GM12878 (cell line): ENCODE results near the gene ERBB3. TPM values are rescaled to one million over a fixed set of nuclear protein-coding genes. Genes with fewer than 3 reads are reported as not detected.

Experiments used
- ATAC-seq: fragments of 200-7000 bp; cut with Tn5 transposase; 3 replicates; pipeline ENCODE4 v1.9.1; 2020; ENCODE audit warnings: mild to moderate bottlenecking, moderate library complexity
- BruUV-seq: library from RNA; stranded (reverse); fragments of 400-500 nt; replicated peaks from 2 replicates; lab custom pipeline; 2021; lab: Mats Ljungman, UMichigan
- CTCF ChIA-PET: fragments of 300-600 bp; sonication (Branson Sonifier 250); formaldehyde crosslinking; extraction: SDS; loops from one replicate; lab custom pipeline; 2021; ENCODE audit warnings: inconsistent platforms; lab: Yijun Ruan, JAX
- POLR2A ChIA-PET: fragments of 350-600 bp; formaldehyde crosslinking; extraction: SDS; loops from one replicate; lab custom pipeline; 2021; ENCODE audit warnings: inconsistent platforms; lab: Charles Lee
- RAD21 ChIA-PET: fragments of 300-600 bp; sonication (Branson Sonifier 250); formaldehyde crosslinking; loops from one replicate; lab custom pipeline; 2023; ENCODE audit warnings: antibody characterized with exemption; ENCODE audit not compliant: unreplicated experiment; lab: Charles Lee
- SMC1A ChIA-PET: fragments of 300-600 bp; sonication (Branson Sonifier 250); formaldehyde crosslinking; loops from one replicate; lab custom pipeline; 2023; ENCODE audit not compliant: unreplicated experiment, uncharacterized antibody; lab: Charles Lee
- DNase-seq: peaks from one replicate; pipeline ENCODE4 v3.0.0-alpha.2; 2011; ENCODE audit warnings: low read depth, low spot score
- FAIRE-seq: peaks from 3 replicates; lab custom pipeline; 2011; peaks lifted over from hg19 to GRCh38; lab: Jason Lieb, UNC
- H2AFZ ChIP-seq: 2 replicates; pipeline ENCODE4 v1.6.0; 2011; ENCODE audit warnings: low read depth, low read length, control low read depth; ENCODE audit not compliant: control insufficient read depth
- H3K27ac ChIP-seq: 2 replicates; pipeline ENCODE4 v1.5.1; 2011; ENCODE audit warnings: control low read depth; ENCODE audit not compliant: control insufficient read depth, insufficient read depth
- H3K27me3 ChIP-seq, 2 experiments: replicated peaks in 1 of 2; 2 replicates each; pipeline versions ENCODE4 v1.6.0 to v1.6.1; 2011; ENCODE audit warnings: low read length in 1 of 2; ENCODE audit not compliant: control insufficient read depth in 2 of 2, insufficient read depth in 2 of 2
- H3K36me3 ChIP-seq, 2 experiments: 2 replicates each; pipeline ENCODE4 v1.5.1; 2011; ENCODE audit warnings: low read length in 1 of 2; ENCODE audit not compliant: control insufficient read depth in 2 of 2, insufficient read depth in 2 of 2
- H3K4me1 ChIP-seq: 2 replicates; pipeline ENCODE4 v1.6.1; 2011; ENCODE audit warnings: mild to moderate bottlenecking, low read length, moderate library complexity, mixed read lengths; ENCODE audit not compliant: control insufficient read depth, insufficient read depth
- H3K4me2 ChIP-seq: 2 replicates; pipeline ENCODE4 v1.6.0; 2011; ENCODE audit warnings: control low read depth; ENCODE audit not compliant: control insufficient read depth, insufficient read depth
- H3K4me3 ChIP-seq: fragments of 200-600 bp; sonication (generic); 2 replicates; pipeline ENCODE4 v1.5.1; 2016
- H3K79me2 ChIP-seq: 2 replicates; pipeline ENCODE4 v1.6.0; 2011; ENCODE audit warnings: low read length; ENCODE audit not compliant: control insufficient read depth, insufficient read depth
- H3K9ac ChIP-seq: 2 replicates; pipeline ENCODE4 v1.8.0; 2011; ENCODE audit warnings: low read length, control low read depth, mixed read lengths; ENCODE audit not compliant: control insufficient read depth, insufficient read depth
- H3K9me3 ChIP-seq: replicated peaks from 3 replicates; pipeline ENCODE4 v1.5.1; 2011; ENCODE audit warnings: mild to moderate bottlenecking, low read length; ENCODE audit not compliant: control insufficient read depth, insufficient read depth
- H4K20me1 ChIP-seq: 2 replicates; pipeline ENCODE4 v1.6.0; 2011; ENCODE audit not compliant: control insufficient read depth, insufficient read depth
- CEBPB ChIP-seq, 2 experiments: fragments of 150-350 bp in 1 of 2; IDR thresholded peaks; 2 replicates each; pipeline ENCODE4 v1.6.1; 2012 to 2014; ENCODE audit warnings: low read depth in 2 of 2, low read length in 2 of 2, borderline replicate concordance in 1 of 2, inconsistent platforms in 1 of 2
- CUX1 ChIP-seq: IDR thresholded peaks from 2 replicates; pipeline ENCODE4 v1.6.1; 2012; ENCODE audit warnings: improper control_type of control experiment, low read depth, low read length; ENCODE audit not compliant: insufficient replicate concordance
- IKZF1 ChIP-seq: fragments of 450-650 bp; conservative IDR thresholded peaks from 2 replicates; pipeline ENCODE4 v1.6.1; 2017; ENCODE audit warnings: antibody characterized with exemption, mild to moderate bottlenecking
- RCOR1 ChIP-seq: conservative IDR thresholded peaks from 2 replicates; pipeline ENCODE4 v1.6.1; 2012; ENCODE audit warnings: low read depth, low read length, improper control_type of control experiment
- WGBS: methylation state at CpG from one replicate; pipeline ENCODE4 v1.1.6; 2016; ENCODE audit warnings: low lambda C conversion rate; ENCODE audit not compliant: insufficient replicate concordance, insufficient coverage; ENCODE audit errors: missing lambda C conversion rate; 5-methylcytosine and 5-hydroxymethylcytosine counted together
- in situ Hi-C: fragments of 300-500 bp; cut with MboI; formaldehyde crosslinking; loops from 9 replicates; pipeline ENCODE4 v1.14.3; 2018; ENCODE audit warnings: mixed read lengths
- intact Hi-C: fragments of 100-400 bp; cut with micrococcal nuclease; formaldehyde crosslinking; loops from one replicate; pipeline ENCODE4 v1.14.2; 2022; ENCODE audit not compliant: unreplicated experiment
- polyA plus RNA-seq, 11 experiments: library from polyadenylated mRNA; depleted of rRNA in 4 of 11; unstranded in 6 of 11; stranded (reverse) in 5 of 11; fragments of >200 nt; fragmentation: Nextera tagmentation in 4 of 11; fragmentation: Illumina TruSeq in 1 of 11; extraction: Ambion mirVana in 4 of 11; extraction: Trizol in 1 of 11; gene quantifications; 1 replicate in 1 of 11; 2 replicates in 10 of 11; pipeline versions ENCODE4 v1.2.1 to v1.2.3, GENCODE V29; 2011 to 2016; ENCODE audit warnings: inconsistent platforms in 2 of 11, missing spikeins in 2 of 11, low read depth in 1 of 11
- total RNA-seq, 4 experiments: library from RNA; depleted of rRNA in 3 of 4; stranded (reverse); fragments of >200 nt in 3 of 4; fragmentation: Illumina TruSeq in 1 of 4; extraction: Trizol in 1 of 4; gene quantifications; 2 replicates each; pipeline versions ENCODE4 v1.2.1 to v1.2.3, GENCODE V29; 2013 to 2021
- TF ChIP-seq, protein P1 (sequence below): IDR thresholded peaks from 2 replicates; pipeline ENCODE4 v1.6.1; 2012; ENCODE audit warnings: mild to moderate bottlenecking, low read depth, low read length
- TF ChIP-seq, protein P2 (sequence below): fragments of 450-650 bp; IDR thresholded peaks from 2 replicates; pipeline ENCODE4 v1.6.1; 2017; ENCODE audit warnings: borderline replicate concordance
- TF ChIP-seq, protein P3 (sequence below): IDR thresholded peaks from 2 replicates; pipeline ENCODE4 v1.6.1; 2012; ENCODE audit warnings: low read length, inconsistent platforms
- TF ChIP-seq, protein P4 (sequence below): fragments of 450-650 bp; IDR thresholded peaks from 2 replicates; pipeline ENCODE4 v1.6.1; 2016; ENCODE audit warnings: mild to moderate bottlenecking

Gene ERBB3
- total and polyA plus RNA-seq, 10 of the 15 experiments (the other 5 are each of a cell fraction or from before 2014, with no cell fraction given) = 0.03 to 0.72 (median 0.04) TPM; not detected in 5

DNA sequence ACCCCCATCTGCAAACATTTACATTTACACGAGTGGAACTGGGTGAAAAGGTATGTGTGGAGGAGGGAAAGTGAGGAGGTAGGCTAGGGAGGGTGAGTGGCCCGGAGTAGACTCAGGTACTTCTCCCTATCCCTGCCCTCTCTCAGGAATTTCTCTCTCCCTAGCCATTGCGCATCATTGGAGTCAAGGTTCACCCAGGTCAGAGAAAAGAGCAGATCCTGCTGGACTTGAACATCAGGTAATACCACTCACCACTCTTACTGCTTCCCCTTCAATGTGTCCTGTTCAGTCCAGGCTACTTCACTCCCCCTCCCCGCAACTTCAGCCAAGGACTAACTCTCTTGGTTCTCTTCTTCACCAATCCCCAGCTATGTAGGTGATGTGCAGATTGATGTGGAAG lies 50.9 kb downstream of the ERBB3 start:
- Histone ChIP-seq H3K4me3 (no peak overlapping the region), H3K4me2 (no peak overlapping the region), H3K36me3 (peaks cover 14 to 16% of the 10 kb centered on the region in 2 experiments), H3K79me2 (peaks cover 21% of the 10 kb centered on the region), H3K27me3 (no peaks in the 10 kb centered on the region), H3K4me1 (peaks cover 21% of the 10 kb centered on the region), H3K9ac (no peak overlapping the region; the same call in 1 of the 2 replicates), H3K9me3 (no peaks in the 10 kb centered on the region), H4K20me1 (no peaks in the 10 kb centered on the region), H2AFZ (no peak overlapping the region), H3K27ac (no peak overlapping the region)
- FAIRE-seq = no peak
- no TSS peak for BruUV-seq
- ChIA-PET SMC1A (interaction anchor here (1.3 to 1.5 kb wide), 2 partner anchors 12 to 58 kb away, joined by 4 to 6 read pairs; partner anchors contain the start of gene ZC3H10), CTCF (interaction anchor here (0.6 to 10.3 kb wide), 2 partner anchors 58 to 308 kb away, joined by 3 to 129 read pairs; partner anchors contain the start of gene SMARCC2), RAD21 (no interaction called here), POLR2A (interaction anchor here (0.6 to 1.4 kb wide), 3 partner anchors 20 to 91 kb away, joined by 4 to 9 read pairs (median 7); partner anchors contain the start of gene RNF41)
- in situ Hi-C loops = loop anchor here (5.0 kb wide), 1 partner anchor 56 kb away; the partner anchor contains the start of gene SMARCC2
- no peak for ATAC-seq
- intact Hi-C loops = no loop called here
- WGBS = 83% methylated on average over 4 of the region's 4 CpGs
- no peak for DNase-seq
- TF ChIP-seq IKZF1 = no peak
- no peak for TF ChIP-seq CEBPB (IDR thresholded peaks at IDR 0.05; ENCODE audit: borderline replicate concordance in 1 of 2, low read depth in 2 of 2, low read length in 2 of 2)
- TF ChIP-seq RCOR1 = no peak
- TF ChIP-seq, protein P1, sequence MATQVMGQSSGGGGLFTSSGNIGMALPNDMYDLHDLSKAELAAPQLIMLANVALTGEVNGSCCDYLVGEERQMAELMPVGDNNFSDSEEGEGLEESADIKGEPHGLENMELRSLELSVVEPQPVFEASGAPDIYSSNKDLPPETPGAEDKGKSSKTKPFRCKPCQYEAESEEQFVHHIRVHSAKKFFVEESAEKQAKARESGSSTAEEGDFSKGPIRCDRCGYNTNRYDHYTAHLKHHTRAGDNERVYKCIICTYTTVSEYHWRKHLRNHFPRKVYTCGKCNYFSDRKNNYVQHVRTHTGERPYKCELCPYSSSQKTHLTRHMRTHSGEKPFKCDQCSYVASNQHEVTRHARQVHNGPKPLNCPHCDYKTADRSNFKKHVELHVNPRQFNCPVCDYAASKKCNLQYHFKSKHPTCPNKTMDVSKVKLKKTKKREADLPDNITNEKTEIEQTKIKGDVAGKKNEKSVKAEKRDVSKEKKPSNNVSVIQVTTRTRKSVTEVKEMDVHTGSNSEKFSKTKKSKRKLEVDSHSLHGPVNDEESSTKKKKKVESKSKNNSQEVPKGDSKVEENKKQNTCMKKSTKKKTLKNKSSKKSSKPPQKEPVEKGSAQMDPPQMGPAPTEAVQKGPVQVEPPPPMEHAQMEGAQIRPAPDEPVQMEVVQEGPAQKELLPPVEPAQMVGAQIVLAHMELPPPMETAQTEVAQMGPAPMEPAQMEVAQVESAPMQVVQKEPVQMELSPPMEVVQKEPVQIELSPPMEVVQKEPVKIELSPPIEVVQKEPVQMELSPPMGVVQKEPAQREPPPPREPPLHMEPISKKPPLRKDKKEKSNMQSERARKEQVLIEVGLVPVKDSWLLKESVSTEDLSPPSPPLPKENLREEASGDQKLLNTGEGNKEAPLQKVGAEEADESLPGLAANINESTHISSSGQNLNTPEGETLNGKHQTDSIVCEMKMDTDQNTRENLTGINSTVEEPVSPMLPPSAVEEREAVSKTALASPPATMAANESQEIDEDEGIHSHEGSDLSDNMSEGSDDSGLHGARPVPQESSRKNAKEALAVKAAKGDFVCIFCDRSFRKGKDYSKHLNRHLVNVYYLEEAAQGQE = no peak
- TF ChIP-seq, protein P2, sequence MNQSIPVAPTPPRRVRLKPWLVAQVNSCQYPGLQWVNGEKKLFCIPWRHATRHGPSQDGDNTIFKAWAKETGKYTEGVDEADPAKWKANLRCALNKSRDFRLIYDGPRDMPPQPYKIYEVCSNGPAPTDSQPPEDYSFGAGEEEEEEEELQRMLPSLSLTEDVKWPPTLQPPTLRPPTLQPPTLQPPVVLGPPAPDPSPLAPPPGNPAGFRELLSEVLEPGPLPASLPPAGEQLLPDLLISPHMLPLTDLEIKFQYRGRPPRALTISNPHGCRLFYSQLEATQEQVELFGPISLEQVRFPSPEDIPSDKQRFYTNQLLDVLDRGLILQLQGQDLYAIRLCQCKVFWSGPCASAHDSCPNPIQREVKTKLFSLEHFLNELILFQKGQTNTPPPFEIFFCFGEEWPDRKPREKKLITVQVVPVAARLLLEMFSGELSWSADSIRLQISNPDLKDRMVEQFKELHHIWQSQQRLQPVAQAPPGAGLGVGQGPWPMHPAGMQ = no peak
- TF ChIP-seq, protein P3, sequence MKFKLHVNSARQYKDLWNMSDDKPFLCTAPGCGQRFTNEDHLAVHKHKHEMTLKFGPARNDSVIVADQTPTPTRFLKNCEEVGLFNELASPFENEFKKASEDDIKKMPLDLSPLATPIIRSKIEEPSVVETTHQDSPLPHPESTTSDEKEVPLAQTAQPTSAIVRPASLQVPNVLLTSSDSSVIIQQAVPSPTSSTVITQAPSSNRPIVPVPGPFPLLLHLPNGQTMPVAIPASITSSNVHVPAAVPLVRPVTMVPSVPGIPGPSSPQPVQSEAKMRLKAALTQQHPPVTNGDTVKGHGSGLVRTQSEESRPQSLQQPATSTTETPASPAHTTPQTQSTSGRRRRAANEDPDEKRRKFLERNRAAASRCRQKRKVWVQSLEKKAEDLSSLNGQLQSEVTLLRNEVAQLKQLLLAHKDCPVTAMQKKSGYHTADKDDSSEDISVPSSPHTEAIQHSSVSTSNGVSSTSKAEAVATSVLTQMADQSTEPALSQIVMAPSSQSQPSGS = no peak
- TF ChIP-seq, protein P4, sequence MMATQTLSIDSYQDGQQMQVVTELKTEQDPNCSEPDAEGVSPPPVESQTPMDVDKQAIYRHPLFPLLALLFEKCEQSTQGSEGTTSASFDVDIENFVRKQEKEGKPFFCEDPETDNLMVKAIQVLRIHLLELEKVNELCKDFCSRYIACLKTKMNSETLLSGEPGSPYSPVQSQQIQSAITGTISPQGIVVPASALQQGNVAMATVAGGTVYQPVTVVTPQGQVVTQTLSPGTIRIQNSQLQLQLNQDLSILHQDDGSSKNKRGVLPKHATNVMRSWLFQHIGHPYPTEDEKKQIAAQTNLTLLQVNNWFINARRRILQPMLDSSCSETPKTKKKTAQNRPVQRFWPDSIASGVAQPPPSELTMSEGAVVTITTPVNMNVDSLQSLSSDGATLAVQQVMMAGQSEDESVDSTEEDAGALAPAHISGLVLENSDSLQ = no peak
- no peak for TF ChIP-seq CUX1
